A673 (cell line): ENCODE measurements around the gene RASA3. TPM values are rescaled to one million over a fixed set of nuclear protein-coding genes. Genes with fewer than 3 reads are reported as not detected.

Experiments
- BruUV-seq: library from RNA; stranded (reverse); fragments of 400-500 nt; replicated peaks from 2 replicates; lab custom pipeline; 2021; lab: Mats Ljungman, UMichigan
- CTCF ChIA-PET: fragments of 300-600 bp; sonication (Branson Sonifier 250); formaldehyde crosslinking; loops from one replicate; lab custom pipeline; 2022; ENCODE audit warnings: antibody characterized with exemption; lab: Charles Lee
- POLR2A ChIA-PET: fragments of 300-600 bp; sonication (Branson Sonifier 250); formaldehyde crosslinking; loops from one replicate; lab custom pipeline; 2022; ENCODE audit warnings: antibody characterized with exemption; ENCODE audit not compliant: low non-redundant PET; lab: Charles Lee
- DNase-seq: peaks from one replicate; pipeline ENCODE4 v3.0.0-alpha.2; 2015; ENCODE audit warnings: low spot score
- H3K27ac ChIP-seq: fragments of 200-600 bp; sonication (generic); 2 replicates; pipeline ENCODE4 v1.5.1; 2016; ENCODE audit warnings: mixed run types, low read depth, mild to moderate bottlenecking, mixed read lengths, antibody characterized with exemption, low read length; ENCODE audit not compliant: poor library complexity, severe bottlenecking
- H3K27me3 ChIP-seq: fragments of 200-600 bp; sonication (generic); replicated peaks from 2 replicates; pipeline ENCODE4 v1.6.1; 2017; ENCODE audit warnings: mixed run types, low read depth, mild to moderate bottlenecking, mixed read lengths, antibody characterized with exemption, low read length; ENCODE audit not compliant: insufficient read depth, poor library complexity
- H3K36me3 ChIP-seq: fragments of 200-600 bp; sonication (generic); 2 replicates; pipeline ENCODE4 v1.6.1; 2016; ENCODE audit warnings: mixed run types, mild to moderate bottlenecking, mixed read lengths, antibody characterized with exemption, low read length; ENCODE audit not compliant: insufficient read depth, poor library complexity, severe bottlenecking
- H3K4me1 ChIP-seq: fragments of 200-600 bp; sonication (generic); 2 replicates; pipeline ENCODE4 v1.6.1; 2017; ENCODE audit warnings: mixed run types, mild to moderate bottlenecking, mixed read lengths, antibody characterized with exemption, low read length; ENCODE audit not compliant: insufficient read depth, poor library complexity, severe bottlenecking
- H3K4me3 ChIP-seq: fragments of 200-600 bp; sonication (generic); 2 replicates; pipeline ENCODE4 v1.5.1; 2016; ENCODE audit warnings: low read depth, mixed run types, mild to moderate bottlenecking, mixed read lengths, low read length; ENCODE audit not compliant: poor library complexity, severe bottlenecking
- H3K9me3 ChIP-seq: fragments of 200-600 bp; sonication (generic); 2 replicates; pipeline ENCODE4 v1.6.1; 2016; ENCODE audit warnings: mixed run types, low read depth, mild to moderate bottlenecking, mixed read lengths, antibody characterized with exemption, low read length; ENCODE audit not compliant: poor library complexity, severe bottlenecking
- EZH2 ChIP-seq: fragments of 200-600 bp; sonication (generic); IDR thresholded peaks from 2 replicates; pipeline ENCODE4 v1.6.1; 2017; ENCODE audit warnings: borderline replicate concordance, low read depth, mild to moderate bottlenecking, mixed read lengths, antibody characterized with exemption, low read length; ENCODE audit not compliant: poor library complexity, severe bottlenecking
- intact Hi-C: fragments of 100-400 bp; cut with micrococcal nuclease; formaldehyde crosslinking; loops from one replicate; pipeline ENCODE4 v1.10.0; 2022; ENCODE audit not compliant: unreplicated experiment
- total RNA-seq: library from RNA; stranded (reverse); gene quantifications from 2 replicates; pipeline ENCODE4 v1.2.3, GENCODE V29; 2021
- TF ChIP-seq, protein P1 (sequence below): fragments of 300-800, 200-600 bp; sonication (generic); conservative IDR thresholded peaks from 2 replicates; pipeline ENCODE4 v1.5.1; 2017; ENCODE audit warnings: low read depth, mild to moderate bottlenecking, antibody characterized with exemption, low read length, moderate library complexity, mixed read lengths

Gene RASA3
- total RNA-seq, 1 experiment from 2014 or later, result 22.1 TPM

DNA sequence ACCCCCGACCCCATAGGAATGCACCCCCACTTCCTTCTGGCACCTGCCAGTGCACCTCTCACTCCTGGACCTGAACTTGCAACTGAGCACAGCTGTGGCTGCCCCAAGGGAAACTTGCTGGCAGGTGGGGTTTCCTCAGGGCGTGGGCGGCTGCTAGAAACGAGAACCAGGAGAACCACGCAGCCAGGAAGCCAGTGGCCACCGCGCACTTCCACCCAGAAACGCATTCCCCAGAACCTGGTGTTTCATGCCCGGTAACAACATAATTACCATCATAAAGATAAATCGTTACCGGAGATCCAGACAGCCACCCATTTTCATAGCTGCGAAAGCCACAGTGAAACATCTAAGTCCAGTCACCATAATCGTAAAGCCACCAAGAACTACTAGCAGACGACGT, 83.4 kb downstream of the RASA3 start:
- TF ChIP-seq, protein P1, sequence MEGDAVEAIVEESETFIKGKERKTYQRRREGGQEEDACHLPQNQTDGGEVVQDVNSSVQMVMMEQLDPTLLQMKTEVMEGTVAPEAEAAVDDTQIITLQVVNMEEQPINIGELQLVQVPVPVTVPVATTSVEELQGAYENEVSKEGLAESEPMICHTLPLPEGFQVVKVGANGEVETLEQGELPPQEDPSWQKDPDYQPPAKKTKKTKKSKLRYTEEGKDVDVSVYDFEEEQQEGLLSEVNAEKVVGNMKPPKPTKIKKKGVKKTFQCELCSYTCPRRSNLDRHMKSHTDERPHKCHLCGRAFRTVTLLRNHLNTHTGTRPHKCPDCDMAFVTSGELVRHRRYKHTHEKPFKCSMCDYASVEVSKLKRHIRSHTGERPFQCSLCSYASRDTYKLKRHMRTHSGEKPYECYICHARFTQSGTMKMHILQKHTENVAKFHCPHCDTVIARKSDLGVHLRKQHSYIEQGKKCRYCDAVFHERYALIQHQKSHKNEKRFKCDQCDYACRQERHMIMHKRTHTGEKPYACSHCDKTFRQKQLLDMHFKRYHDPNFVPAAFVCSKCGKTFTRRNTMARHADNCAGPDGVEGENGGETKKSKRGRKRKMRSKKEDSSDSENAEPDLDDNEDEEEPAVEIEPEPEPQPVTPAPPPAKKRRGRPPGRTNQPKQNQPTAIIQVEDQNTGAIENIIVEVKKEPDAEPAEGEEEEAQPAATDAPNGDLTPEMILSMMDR, result no peak
- DNase-seq, result no peak
- Histone ChIP-seq H3K27ac (no peak overlapping the region), H3K4me3 (no peak overlapping the region), H3K27me3 (no peaks in the 10 kb centered on the region), H3K36me3 (no peaks in the 10 kb centered on the region), H3K4me1 (no peaks in the 10 kb centered on the region), H3K9me3 (no peaks in the 10 kb centered on the region)
- ChIA-PET CTCF (no interaction called here), POLR2A (interaction anchor here (0.6 kb wide), 1 partner anchor 62 kb away, joined by 3 read pairs; no protein-coding TSS in a partner anchor)
- intact Hi-C loops, result no loop called here
- BruUV-seq, result no TSS peak

DNA sequence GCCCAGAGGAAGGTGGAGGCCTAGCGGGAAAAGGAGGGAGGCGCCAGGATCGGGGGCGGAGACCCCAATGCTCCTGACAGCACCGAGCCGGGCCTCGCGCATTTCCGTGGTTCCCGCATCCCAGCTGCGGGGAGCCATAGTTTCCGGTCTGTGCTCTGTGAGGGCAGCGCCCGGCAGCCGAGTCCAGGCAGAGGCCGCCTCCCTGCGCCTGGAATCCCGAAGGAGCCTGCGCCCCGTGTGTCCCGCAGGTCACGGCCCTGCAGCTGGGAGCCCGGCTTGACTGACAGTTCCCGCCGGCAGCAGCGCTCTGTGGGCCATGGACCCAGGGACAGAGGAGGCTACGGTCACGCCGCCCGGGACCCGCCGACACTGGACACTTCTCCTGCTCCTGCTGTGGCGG, 84.0 kb downstream of the RASA3 start:
- ChIA-PET POLR2A (no interaction called here), CTCF (no interaction called here)
- no TSS peak for BruUV-seq
- H3K9me3 ChIP-seq, result no peaks in the 10 kb centered on the region
- H3K36me3 ChIP-seq, result no peaks in the 10 kb centered on the region
- intact Hi-C loops, result no loop called here
- no peak for TF ChIP-seq EZH2
- TF ChIP-seq, protein P1, result no peak
- H3K27me3 ChIP-seq, result no peaks in the 10 kb centered on the region
- no peak overlapping the region for H3K27ac ChIP-seq
- no peak overlapping the region for H3K4me3 ChIP-seq
- H3K4me1 ChIP-seq, result no peaks in the 10 kb centered on the region
- DNase-seq, result no peak

DNA sequence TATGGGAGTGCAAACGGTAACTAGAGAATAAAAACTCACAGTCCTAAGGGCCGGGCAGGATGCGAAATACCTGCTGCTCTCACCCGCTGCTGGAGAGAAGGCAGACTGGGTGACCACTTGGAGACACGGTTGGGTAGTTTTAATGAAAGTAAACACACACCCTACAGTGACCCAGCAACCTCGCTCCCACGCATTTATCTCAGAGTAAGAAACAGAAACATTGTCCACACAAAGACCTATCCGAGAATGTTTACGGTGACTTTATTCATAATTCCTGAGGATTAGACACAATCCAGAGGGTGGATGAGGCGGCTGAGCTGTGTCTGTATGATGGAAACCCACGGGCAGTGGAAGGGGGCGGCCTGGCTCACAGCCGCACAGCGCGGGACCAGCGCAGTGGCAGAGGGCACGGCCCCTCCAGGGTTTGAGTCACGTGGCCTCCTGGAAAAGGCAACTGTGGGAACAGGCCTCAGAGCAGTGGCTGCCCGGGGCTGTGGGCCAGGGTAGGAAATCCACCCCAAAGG, 85.0 kb downstream of the RASA3 start:
- no peaks in the 10 kb centered on the region for H3K36me3 ChIP-seq
- ChIA-PET CTCF (no interaction called here), POLR2A (no interaction called here)
- no TSS peak for BruUV-seq
- DNase-seq, result no peak
- H3K9me3 ChIP-seq, result no peaks in the 10 kb centered on the region
- no peaks in the 10 kb centered on the region for H3K4me1 ChIP-seq
- no peak for TF ChIP-seq EZH2
- no peaks in the 10 kb centered on the region for H3K27me3 ChIP-seq
- intact Hi-C loops, result no loop called here
- no peak overlapping the region for H3K27ac ChIP-seq
- H3K4me3 ChIP-seq, result no peak overlapping the region

DNA sequence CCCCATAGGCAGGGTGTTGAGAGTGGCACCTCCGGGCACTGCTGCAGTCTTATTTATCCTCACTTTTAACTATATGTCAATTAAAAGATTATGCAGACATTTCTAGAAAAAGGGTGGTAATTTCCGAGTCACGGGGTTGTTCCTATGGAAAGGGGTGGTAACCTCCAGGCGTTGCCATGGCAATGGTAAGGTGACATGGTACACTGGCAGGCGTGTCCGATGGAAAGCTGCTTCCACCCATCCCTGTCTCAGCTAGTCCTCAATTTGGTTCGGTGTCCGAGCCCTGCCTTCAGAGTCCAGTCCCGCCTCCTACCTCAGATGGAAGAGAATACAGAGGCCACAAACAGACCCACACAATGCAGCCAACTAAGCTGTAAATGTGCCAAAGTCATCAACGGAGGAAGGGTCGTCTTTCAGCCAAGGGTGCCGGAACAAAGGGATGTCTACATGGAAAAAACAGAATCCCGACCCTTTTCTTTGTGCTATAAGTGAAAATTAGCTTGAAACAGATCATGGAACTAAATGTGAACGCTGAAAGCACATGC, 85.9 kb downstream of the RASA3 start:
- intact Hi-C loops, result no loop called here
- no TSS peak for BruUV-seq
- Histone ChIP-seq H3K9me3 (no peaks in the 10 kb centered on the region), H3K4me3 (no peak overlapping the region), H3K27me3 (no peaks in the 10 kb centered on the region), H3K36me3 (no peaks in the 10 kb centered on the region), H3K27ac (no peak overlapping the region), H3K4me1 (no peaks in the 10 kb centered on the region)
- CTCF ChIA-PET, result no interaction called here
- TF ChIP-seq EZH2, result no peak
- TF ChIP-seq, protein P1, result no peak
- DNase-seq, result no peak
- POLR2A ChIA-PET, result no interaction called here
